ENCODE results near the gene AGBL4. TPM values are rescaled to one million over a fixed set of nuclear protein-coding genes. Genes with fewer than 3 reads are reported as not detected.

The AGBL4 gene
- total RNA-seq, 1 experiment from 2014 or later = not detected

GRCh38 chr1:48495166-48495565, 1528.6 kb downstream of the AGBL4 start:
- Histone ChIP-seq H3K9me3 (ENCODE audit: control insufficient read depth in 1 of 2, insufficient read depth in 1 of 2, low read depth in 1 of 2, low read length in 2 of 2) (no peaks in the 10 kb centered on the region), H3K27me3 (ENCODE audit: insufficient read depth, low read length) (peaks cover 17% of the 10 kb centered on the region), H2AFZ (ENCODE audit: low read depth, low read length, poor library complexity, severe bottlenecking) (no peak overlapping the region), H3K4me2 (ENCODE audit: low read length) (no peak overlapping the region), H3K4me1 (ENCODE audit: control insufficient read depth in 1 of 2, insufficient read depth in 2 of 2, low read length in 2 of 2) (peaks cover 0 to 4% of the 10 kb centered on the region in 2 experiments; a peak in 2 of 4 replicates), H3K4me3 (replicated peaks in 1 of 2; ENCODE audit: low read depth in 1 of 2, low read length in 2 of 2) (no peak overlapping the region), H3K27ac (ENCODE audit: low read depth, low read length) (no peak overlapping the region), H3K9ac (ENCODE audit: low read length) (no peak overlapping the region), H4K20me1 (ENCODE audit: insufficient read depth) (no peaks in the 10 kb centered on the region), H3K36me3 (ENCODE audit: control insufficient read depth in 1 of 2, insufficient read depth in 2 of 2, low read length in 2 of 2) (no peaks in the 10 kb centered on the region), H3K79me2 (ENCODE audit: insufficient read depth, low read length) (no peaks in the 10 kb centered on the region), H3K9me2 (ENCODE audit: insufficient read depth) (no peaks in the 10 kb centered on the region)
- BruUV-seq (replicated peaks) = no TSS peak
- RAD21 ChIA-PET (ENCODE audit: low non-redundant PET in 1 of 2, low total read pairs in 2 of 2, uncharacterized antibody in 2 of 2, unreplicated experiment in 2 of 2) = no interaction called here
- no peak for DNase-seq (ENCODE audit: low read depth, low spot score)
- intact Hi-C loops (cut with micrococcal nuclease) = loop anchor here (5.0 to 10.0 kb wide), 2 partner anchors 293 to 390 kb away; no protein-coding TSS in a partner anchor
- POLR2A ChIA-PET = no interaction called here
- ATAC-seq = no peak
- TF ChIP-seq CEBPB (IDR thresholded peaks at IDR 0.05; ENCODE audit: low read depth) = no peak
- no peak for TF ChIP-seq RAD21 (IDR thresholded peaks at IDR 0.05; ENCODE audit: low read depth)
- TF ChIP-seq ZNF274 (IDR thresholded peaks at IDR 0.05; ENCODE audit: low read depth, low read length) = no peak
- TF ChIP-seq JUND (IDR thresholded peaks at IDR 0.05) = no peak
- no peak for TF ChIP-seq POLR2A (IDR thresholded peaks at IDR 0.05; ENCODE audit: borderline replicate concordance, extremely low read depth, insufficient read depth, insufficient read length)
- TF ChIP-seq ZFX (IDR thresholded peaks at IDR 0.05) = no peak
- TF ChIP-seq MAX (IDR thresholded peaks at IDR 0.05) = no peak
- TF ChIP-seq FOSL1 (IDR thresholded peaks at IDR 0.05; ENCODE audit: low read depth) = no peak
- TF ChIP-seq TCF7L2 (IDR thresholded peaks at IDR 0.05; ENCODE audit: borderline replicate concordance, extremely low read depth, insufficient read depth, insufficient read length) = no peak
- TF ChIP-seq, protein P1, sequence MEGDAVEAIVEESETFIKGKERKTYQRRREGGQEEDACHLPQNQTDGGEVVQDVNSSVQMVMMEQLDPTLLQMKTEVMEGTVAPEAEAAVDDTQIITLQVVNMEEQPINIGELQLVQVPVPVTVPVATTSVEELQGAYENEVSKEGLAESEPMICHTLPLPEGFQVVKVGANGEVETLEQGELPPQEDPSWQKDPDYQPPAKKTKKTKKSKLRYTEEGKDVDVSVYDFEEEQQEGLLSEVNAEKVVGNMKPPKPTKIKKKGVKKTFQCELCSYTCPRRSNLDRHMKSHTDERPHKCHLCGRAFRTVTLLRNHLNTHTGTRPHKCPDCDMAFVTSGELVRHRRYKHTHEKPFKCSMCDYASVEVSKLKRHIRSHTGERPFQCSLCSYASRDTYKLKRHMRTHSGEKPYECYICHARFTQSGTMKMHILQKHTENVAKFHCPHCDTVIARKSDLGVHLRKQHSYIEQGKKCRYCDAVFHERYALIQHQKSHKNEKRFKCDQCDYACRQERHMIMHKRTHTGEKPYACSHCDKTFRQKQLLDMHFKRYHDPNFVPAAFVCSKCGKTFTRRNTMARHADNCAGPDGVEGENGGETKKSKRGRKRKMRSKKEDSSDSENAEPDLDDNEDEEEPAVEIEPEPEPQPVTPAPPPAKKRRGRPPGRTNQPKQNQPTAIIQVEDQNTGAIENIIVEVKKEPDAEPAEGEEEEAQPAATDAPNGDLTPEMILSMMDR (IDR thresholded peaks at IDR 0.05 in 2 of 3, conservative IDR thresholded peaks at IDR 0.05 in 1 of 3; ENCODE audit: borderline replicate concordance in 1 of 3, insufficient read depth in 1 of 3, low read depth in 2 of 3, low read length in 2 of 3) = no peak
- no peak for TF ChIP-seq POLR2AphosphoS5 (IDR thresholded peaks at IDR 0.05; ENCODE audit: low read depth, low read length)
- TF ChIP-seq EZH2phosphoT487 (IDR thresholded peaks at IDR 0.05; ENCODE audit: borderline replicate concordance) = no peak
- TF ChIP-seq YY1 (IDR thresholded peaks at IDR 0.05; ENCODE audit: extremely low read depth, insufficient replicate concordance, low read depth, low read length) = no peak
- TF ChIP-seq CBX3 (IDR thresholded peaks at IDR 0.05; ENCODE audit: low read depth) = no peak
- TF ChIP-seq SP1 (IDR thresholded peaks at IDR 0.05; ENCODE audit: low read depth) = no peak
- no peak for TF ChIP-seq ZBTB33 (IDR thresholded peaks at IDR 0.05; ENCODE audit: extremely low read depth, insufficient replicate concordance, low read length)
- TF ChIP-seq EZH2 (IDR thresholded peaks at IDR 0.05) = no peak
- no peak for TF ChIP-seq REST (IDR thresholded peaks at IDR 0.05; ENCODE audit: low read depth)
- CTCF ChIA-PET = interaction anchor here (1.0 kb wide), 1 partner anchor 8 kb away, joined by 3 read pairs; no protein-coding TSS in a partner anchor

All from HCT116 (cell line).